Neural cell (in vitro differentiated cells): ENCODE data around the gene FILIP1L. TPM values are rescaled to one million over a fixed set of nuclear protein-coding genes. Genes with fewer than 3 reads are reported as not detected.

ENCODE experiments used
- H2AFZ ChIP-seq: fragments of 200-600, 300-800 bp; sonication (generic), shearing (Covaris generic); 2 replicates; pipeline ENCODE4 v1.6.0; 2014; ENCODE audit warnings: low read depth, mild to moderate bottlenecking, antibody characterized with exemption, low read length, moderate library complexity
- H3F3A ChIP-seq: fragments of 200-600 bp; shearing (Covaris generic); 2 replicates; pipeline ENCODE4 v1.6.1; 2016; ENCODE audit warnings: mild to moderate bottlenecking, moderate library complexity, mixed read lengths, antibody characterized with exemption, low read length; ENCODE audit not compliant: insufficient read depth, poor library complexity, severe bottlenecking
- H3K27ac ChIP-seq: fragments of 200-600, 300-800 bp; sonication (generic), shearing (Covaris generic); 2 replicates; pipeline ENCODE4 v1.5.1; 2014; ENCODE audit warnings: mild to moderate bottlenecking, low read length, moderate library complexity
- H3K27me3 ChIP-seq: fragments of 300-800, 200-600 bp; sonication (generic), shearing (Covaris generic); 2 replicates; pipeline ENCODE4 v1.6.0; 2014; ENCODE audit warnings: mild to moderate bottlenecking, low read depth, low read length, moderate library complexity; ENCODE audit not compliant: insufficient read depth
- H3K36me3 ChIP-seq: fragments of 300-800, 200-600 bp; sonication (generic), shearing (Covaris generic); 2 replicates; pipeline ENCODE4 v1.5.1; 2014; ENCODE audit warnings: mild to moderate bottlenecking, antibody characterized with exemption, low read length, moderate library complexity; ENCODE audit not compliant: insufficient read depth
- H3K4me2 ChIP-seq: fragments of 300-800, 200-600 bp; sonication (generic), shearing (Covaris generic); 2 replicates; pipeline ENCODE4 v1.6.0; 2014; ENCODE audit warnings: mild to moderate bottlenecking, low read length
- H3K4me3 ChIP-seq: fragments of 300-800, 200-600 bp; sonication (generic), shearing (Covaris generic); 2 replicates; pipeline ENCODE4 v1.5.1; 2014; ENCODE audit warnings: mild to moderate bottlenecking, low read length, moderate library complexity
- H3K79me2 ChIP-seq: fragments of 200-600 bp; shearing (Covaris generic); replicated peaks from 2 replicates; pipeline ENCODE4 v1.6.0; 2014; ENCODE audit warnings: mild to moderate bottlenecking, low read length, moderate library complexity; ENCODE audit not compliant: insufficient read depth
- H3K9ac ChIP-seq: fragments of 300-800, 200-600 bp; sonication (generic), shearing (Covaris generic); 2 replicates; pipeline ENCODE4 v1.6.1; 2016; ENCODE audit warnings: mild to moderate bottlenecking, low read length, mixed read lengths
- H3K9me2 ChIP-seq: fragments of 200-600 bp; shearing (Covaris generic); 2 replicates; pipeline ENCODE4 v1.6.1; 2016; ENCODE audit warnings: mild to moderate bottlenecking, low read length, mixed read lengths; ENCODE audit not compliant: insufficient read depth
- H3K9me3 ChIP-seq: fragments of 200-600, 300-800 bp; sonication (generic), shearing (Covaris generic); 2 replicates; pipeline ENCODE4 v1.6.1; 2016; ENCODE audit warnings: mild to moderate bottlenecking, mixed run types, low read length, moderate library complexity, mixed read lengths
- H4K20me1 ChIP-seq: fragments of 200-600 bp; shearing (Covaris generic); 2 replicates; pipeline ENCODE4 v1.6.1; 2016; ENCODE audit warnings: mild to moderate bottlenecking, mixed run types; ENCODE audit not compliant: insufficient read depth
- CTCF ChIP-seq: fragments of 450-650 bp; IDR thresholded peaks from 2 replicates; pipeline ENCODE4 v1.5.1; 2014; ENCODE audit warnings: antibody characterized with exemption, mild to moderate bottlenecking, moderate library complexity; ENCODE audit not compliant: poor library complexity, severe bottlenecking
- EP300 ChIP-seq: fragments of 450-650 bp; conservative IDR thresholded peaks from 2 replicates; pipeline ENCODE4 v1.6.1; 2014; ENCODE audit warnings: antibody characterized with exemption, mild to moderate bottlenecking, moderate library complexity; ENCODE audit not compliant: poor library complexity, severe bottlenecking
- EZH2 ChIP-seq: fragments of 200-600, 300-800 bp; shearing (Covaris generic), sonication (generic); IDR thresholded peaks from 2 replicates; pipeline ENCODE4 v1.6.1; 2014; ENCODE audit warnings: antibody characterized with exemption, low read length, borderline replicate concordance, mild to moderate bottlenecking; ENCODE audit not compliant: insufficient read depth, poor library complexity, severe bottlenecking
- MXI1 ChIP-seq: fragments of 450-650 bp; conservative IDR thresholded peaks from 2 replicates; pipeline ENCODE4 v1.6.1; 2014; ENCODE audit warnings: antibody characterized with exemption, mild to moderate bottlenecking; ENCODE audit not compliant: poor library complexity, severe bottlenecking
- POLR2AphosphoS5 ChIP-seq: IDR thresholded peaks from 2 replicates; pipeline ENCODE4 v1.6.1; 2012
- RAD21 ChIP-seq: fragments of 450-650 bp; conservative IDR thresholded peaks from 2 replicates; pipeline ENCODE4 v1.6.1; 2014; ENCODE audit warnings: antibody characterized with exemption, mild to moderate bottlenecking, moderate library complexity
- REST ChIP-seq: IDR thresholded peaks from 2 replicates; pipeline ENCODE4 v1.6.1; 2012; ENCODE audit warnings: borderline replicate concordance
- SMC3 ChIP-seq: fragments of 450-650 bp; conservative IDR thresholded peaks from 2 replicates; pipeline ENCODE4 v1.6.1; 2014; ENCODE audit warnings: antibody characterized with exemption, mild to moderate bottlenecking, moderate library complexity; ENCODE audit not compliant: poor library complexity
- TAF1 ChIP-seq: IDR thresholded peaks from 2 replicates; pipeline ENCODE4 v1.6.1; 2012; ENCODE audit warnings: low read depth
- polyA plus RNA-seq: library from polyadenylated mRNA; depleted of rRNA; stranded (reverse); fragments of >200 nt; gene quantifications from 2 replicates; pipeline ENCODE4 v1.2.3, GENCODE V29; 2014

FILIP1L gene
- polyA plus RNA-seq, 1 donor from 2014 or later, result 0.27 TPM

GRCh38 chr3:99941211-99941610 lies 173.1 kb downstream of the FILIP1L start (continued):
- no peak for TF ChIP-seq SMC3

- Histone ChIP-seq H3K9me3 (no peaks in the 10 kb centered on the region), H3K36me3 (no peaks in the 10 kb centered on the region), H3K79me2 (no peaks in the 10 kb centered on the region), H3F3A (no peaks in the 10 kb centered on the region), H3K27me3 (no peaks in the 10 kb centered on the region), H3K9ac (no peak overlapping the region), H3K9me2 (no peaks in the 10 kb centered on the region), H3K27ac (no peak overlapping the region), H3K4me2 (no peak overlapping the region), H4K20me1 (no peaks in the 10 kb centered on the region), H3K4me3 (no peak overlapping the region), H2AFZ (no peak overlapping the region)
- no peak for TF ChIP-seq MXI1
- no peak for TF ChIP-seq REST
- no peak for TF ChIP-seq POLR2AphosphoS5
- no peak for TF ChIP-seq EZH2
- TF ChIP-seq CTCF, result no peak
- no peak for TF ChIP-seq RAD21
- TF ChIP-seq TAF1, result no peak
- no peak for TF ChIP-seq SMC3
Measured at GRCh38 chr3:99940350-99940749, 174.0 kb downstream of the FILIP1L start.

- Histone ChIP-seq H3K9me2 (no peaks in the 10 kb centered on the region), H3K79me2 (no peaks in the 10 kb centered on the region), H3K4me3 (no peak overlapping the region), H3K27ac (no peak overlapping the region), H3K9me3 (no peaks in the 10 kb centered on the region), H3K9ac (no peak overlapping the region), H2AFZ (no peak overlapping the region), H3K27me3 (no peaks in the 10 kb centered on the region), H3K36me3 (no peaks in the 10 kb centered on the region), H3F3A (no peaks in the 10 kb centered on the region), H4K20me1 (no peaks in the 10 kb centered on the region), H3K4me2 (no peak overlapping the region)
- TF ChIP-seq MXI1 (no peak), TAF1 (no peak), EP300 (no peak), RAD21 (no peak), CTCF (no peak), POLR2AphosphoS5 (no peak), EZH2 (no peak), REST (no peak), SMC3 (no peak)
Measured at GRCh38 chr3:99939876-99940275, 174.4 kb downstream of the FILIP1L start.
